Transverse colon (tissue), 4 donors: ENCODE data around the gene SYNJ1. TPM values are rescaled to one million over a fixed set of nuclear protein-coding genes. Genes with fewer than 3 reads are reported as not detected.

Experiments used
- DNase-seq: peaks from one replicate; pipeline ENCODE4 v3.0.0-alpha.2; 2019
- H3K27ac ChIP-seq, 4 donors: fragments of 200-600 bp; sonication (generic); 2 replicates each; pipeline ENCODE4 v1.5.1; 2016 to 2018; ENCODE audit warnings: inconsistent platforms in 4 of 4
- H3K27me3 ChIP-seq: fragments of 200-600 bp; sonication (generic); 2 replicates; pipeline ENCODE4 v1.5.1; 2017; ENCODE audit warnings: inconsistent platforms
- H3K36me3 ChIP-seq, 4 donors: fragments of 200-600 bp; sonication (generic); 2 replicates each; pipeline ENCODE4 v1.5.1; 2017 to 2019; ENCODE audit warnings: inconsistent platforms in 4 of 4
- H3K4me1 ChIP-seq, 4 donors: fragments of 200-600 bp; sonication (generic); 2 replicates each; pipeline ENCODE4 v1.5.1; 2017 to 2020; ENCODE audit warnings: inconsistent platforms in 4 of 4
- H3K4me3 ChIP-seq, 4 donors: fragments of 200-600 bp; sonication (generic); 1 replicate in 1 of 4; 2 replicates in 3 of 4; pipeline versions ENCODE4 v1.5.1 to v1.6.1; 2017 to 2019; ENCODE audit warnings: inconsistent platforms in 4 of 4
- H3K9me3 ChIP-seq, 2 donors: fragments of 200-600 bp; sonication (generic); 2 replicates each; pipeline ENCODE4 v1.5.1; 2017 to 2019; ENCODE audit warnings: inconsistent platforms in 2 of 2
- CTCF ChIP-seq, 5 experiments: fragments of 200-600 bp in 3 of 5; fragments of 450-650 bp in 2 of 5; sonication (generic) in 3 of 5; IDR thresholded peaks; 1 replicate in 2 of 5; 2 replicates in 3 of 5; pipeline ENCODE4 v1.5.1; 2016 to 2017; ENCODE audit warnings: antibody characterized with exemption in 5 of 5, inconsistent platforms in 3 of 5, mild to moderate bottlenecking in 2 of 5, moderate library complexity in 1 of 5
- EP300 ChIP-seq: sonication (generic); formaldehyde crosslinking; IDR thresholded peaks from one replicate; pipeline ENCODE4 v1.6.1; 2017; ENCODE audit warnings: antibody characterized with exemption, low read depth
- POLR2A ChIP-seq: fragments of 450-650 bp; IDR thresholded peaks from one replicate; pipeline ENCODE4 v1.6.1; 2016; ENCODE audit warnings: antibody characterized with exemption, mild to moderate bottlenecking, moderate library complexity
- POLR2AphosphoS5 ChIP-seq, 3 donors: sonication (generic); formaldehyde crosslinking; IDR thresholded peaks; one replicate each; pipeline ENCODE4 v1.6.1; 2016; ENCODE audit warnings: antibody characterized with exemption in 3 of 3
- WGBS, 2 donors: methylation state at CpG; one replicate each; pipeline ENCODE4 v1.1.5; 2018; ENCODE audit warnings: low coverage in 1 of 2; 5-methylcytosine and 5-hydroxymethylcytosine counted together
- in situ Hi-C, 4 donors: fragments of 200-750 bp; cut with MboI; loops; one replicate each; pipeline versions ENCODE4 v1.15.0 to v1.15.1; 2017; ENCODE audit warnings: low sequenced_read_pairs in 3 of 4, low pct_ligation_motif_present in 1 of 4, low pct_unique_long_range_greater_than_20kb in 1 of 4
- intact Hi-C: fragments of 100-400 bp; cut with DNase I; formaldehyde crosslinking; loops from one replicate; pipeline ENCODE4 v1.15.1; 2023; ENCODE audit warnings: low total_unique reads
- total RNA-seq, 4 donors: library from RNA; depleted of rRNA; stranded (reverse); fragments of >200 nt; gene quantifications; one replicate each; pipeline ENCODE4 v1.1.0, GENCODE V29; 2016

Gene SYNJ1
- total RNA-seq, 4 donors from 2014 or later: 9.8 to 18.0 (median 15.9) TPM

GRCh38 chr21:32710987-32711386 lies 16.8 kb downstream of the SYNJ1 start:
- no peak for DNase-seq
- no peak overlapping the region for H3K4me3 ChIP-seq
- H3K27ac ChIP-seq: no peak overlapping the region
- no peaks in the 10 kb centered on the region for H3K36me3 ChIP-seq
- WGBS, 2 donors: 79 to 87% methylated on average over 4 of the region's 4 CpGs
- intact Hi-C loops: no loop called here
- H3K9me3 ChIP-seq: no peaks in the 10 kb centered on the region
- no peak for TF ChIP-seq CTCF (IDR thresholded peaks at IDR 0.05)
- no peak for TF ChIP-seq POLR2A
- TF ChIP-seq EP300: no peak
- TF ChIP-seq POLR2AphosphoS5 (IDR thresholded peaks at IDR 0.05): no peak
- in situ Hi-C loops: no loop called here
- H3K4me1 ChIP-seq: peaks cover 0 to 4% (median 0%) of the 10 kb centered on the region in 4 donors
- no peaks in the 10 kb centered on the region for H3K27me3 ChIP-seq

- no peaks in the 10 kb centered on the region for H3K9me3 ChIP-seq
- WGBS, 2 donors: 86 to 88% methylated on average over 1 to 4 of the region's 4 CpGs
- no peaks in the 10 kb centered on the region for H3K36me3 ChIP-seq
- TF ChIP-seq POLR2AphosphoS5 (IDR thresholded peaks at IDR 0.05) (no peak), CTCF (IDR thresholded peaks at IDR 0.05) (no peak), POLR2A (no peak), EP300 (no peak)
- no peak overlapping the region for H3K4me3 ChIP-seq
- H3K27me3 ChIP-seq: no peaks in the 10 kb centered on the region
- no peak for DNase-seq
- intact Hi-C loops: no loop called here
- H3K27ac ChIP-seq: no peak overlapping the region
- in situ Hi-C loops: no loop called here
- H3K4me1 ChIP-seq: peaks cover 0 to 4% (median 0%) of the 10 kb centered on the region in 4 donors
Observed at GRCh38 chr21:32710069-32710784, 17.6 kb downstream of the SYNJ1 start.

GRCh38 chr21:32708069-32708468 lies 19.7 kb downstream of the SYNJ1 start:
- DNase-seq: no peak
- Histone ChIP-seq H3K27ac (no peak overlapping the region), H3K27me3 (no peaks in the 10 kb centered on the region), H3K36me3 (no peaks in the 10 kb centered on the region), H3K4me1 (peaks cover 0 to 4% (median 0%) of the 10 kb centered on the region in 4 donors), H3K9me3 (no peaks in the 10 kb centered on the region), H3K4me3 (no peak overlapping the region)
- intact Hi-C loops: no loop called here
- in situ Hi-C loops: no loop called here
- TF ChIP-seq POLR2A (no peak), POLR2AphosphoS5 (IDR thresholded peaks at IDR 0.05) (no peak), CTCF (IDR thresholded peaks at IDR 0.05) (no peak), EP300 (no peak)
- WGBS, 2 donors: 74 to 79% methylated on average over 6 of the region's 6 CpGs

GRCh38 chr21:32705901-32706300 lies 21.9 kb downstream of the SYNJ1 start:
- intact Hi-C loops (no loop called here), in situ Hi-C loops (no loop called here)
- no peaks in the 10 kb centered on the region for H3K9me3 ChIP-seq
- H3K4me1 ChIP-seq: peaks cover 0 to 3% (median 0%) of the 10 kb centered on the region in 4 donors
- no peaks in the 10 kb centered on the region for H3K36me3 ChIP-seq
- no peak overlapping the region for H3K27ac ChIP-seq
- H3K27me3 ChIP-seq: no peaks in the 10 kb centered on the region
- no peak for DNase-seq
- no peak overlapping the region for H3K4me3 ChIP-seq
- whole genome bisulfite sequencing, 2 donors: 88 to 95% methylated on average over 4 of the region's 4 CpGs
- no peak for TF ChIP-seq CTCF (IDR thresholded peaks at IDR 0.05)
- no peak for TF ChIP-seq EP300
